Measurements from ENCODE around the gene TMEM130. TPM values are rescaled to one million over a fixed set of nuclear protein-coding genes. Genes with fewer than 3 reads are reported as not detected.

Gene TMEM130
- polyA plus RNA-seq, 2 of the 4 experiments (the other 2 are of a cell fraction), result 0.25 to 0.41 TPM

- no peak for TF ChIP-seq RNF2 (IDR thresholded peaks at IDR 0.05; ENCODE audit: borderline replicate concordance, low read depth)
- no peak for ATAC-seq
- Histone ChIP-seq H3K9me3 (no peaks in the 10 kb centered on the region), H3K4me2 (no peak overlapping the region), H3K4me1 (peaks cover 12% of the 10 kb centered on the region), H3K27ac (no peak overlapping the region), H3K4me3 (no peak overlapping the region)
- WGBS (ENCODE audit: missing lambda C conversion rate), result 79% methylated on average over 2 of the region's 2 CpGs
- ChIA-PET CTCF (no interaction called here), POLR2A (no interaction called here)
- FAIRE-seq, result no peak
- DNase-seq (ENCODE audit: low read depth in 1 of 2, low spot score in 1 of 2), result no peak
Measured at GRCh38 chr7:98868450-98868849, 1.4 kb downstream of the TMEM130 start.

GRCh38 chr7:98866765-98867164, 3.0 kb downstream of the TMEM130 start:
- WGBS (ENCODE audit: missing lambda C conversion rate), result 84% methylated on average over 7 of the region's 7 CpGs
- Histone ChIP-seq H3K9me3 (no peaks in the 10 kb centered on the region), H3K27ac (no peak overlapping the region), H3K4me1 (peaks cover 12% of the 10 kb centered on the region), H3K4me3 (no peak overlapping the region), H3K4me2 (no peak overlapping the region)
- DNase-seq (ENCODE audit: low read depth in 1 of 2, low spot score in 1 of 2), result no peak
- ChIA-PET CTCF (interaction anchor here (0.6 to 1.1 kb wide), 3 partner anchors 9 to 35 kb away, joined by 3 to 4 read pairs (median 3); partner anchors contain the start of gene TRRAP), POLR2A (no interaction called here)
- no peak for ATAC-seq
- no peak for TF ChIP-seq ZFP36 (IDR thresholded peaks at IDR 0.05; ENCODE audit: borderline replicate concordance, partially characterized antibody)
- TF ChIP-seq, protein P1, sequence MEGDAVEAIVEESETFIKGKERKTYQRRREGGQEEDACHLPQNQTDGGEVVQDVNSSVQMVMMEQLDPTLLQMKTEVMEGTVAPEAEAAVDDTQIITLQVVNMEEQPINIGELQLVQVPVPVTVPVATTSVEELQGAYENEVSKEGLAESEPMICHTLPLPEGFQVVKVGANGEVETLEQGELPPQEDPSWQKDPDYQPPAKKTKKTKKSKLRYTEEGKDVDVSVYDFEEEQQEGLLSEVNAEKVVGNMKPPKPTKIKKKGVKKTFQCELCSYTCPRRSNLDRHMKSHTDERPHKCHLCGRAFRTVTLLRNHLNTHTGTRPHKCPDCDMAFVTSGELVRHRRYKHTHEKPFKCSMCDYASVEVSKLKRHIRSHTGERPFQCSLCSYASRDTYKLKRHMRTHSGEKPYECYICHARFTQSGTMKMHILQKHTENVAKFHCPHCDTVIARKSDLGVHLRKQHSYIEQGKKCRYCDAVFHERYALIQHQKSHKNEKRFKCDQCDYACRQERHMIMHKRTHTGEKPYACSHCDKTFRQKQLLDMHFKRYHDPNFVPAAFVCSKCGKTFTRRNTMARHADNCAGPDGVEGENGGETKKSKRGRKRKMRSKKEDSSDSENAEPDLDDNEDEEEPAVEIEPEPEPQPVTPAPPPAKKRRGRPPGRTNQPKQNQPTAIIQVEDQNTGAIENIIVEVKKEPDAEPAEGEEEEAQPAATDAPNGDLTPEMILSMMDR (IDR thresholded peaks at IDR 0.05), result no peak
- FAIRE-seq, result no peak

- peaks cover 12% of the 10 kb centered on the region for H3K4me1 ChIP-seq
- DNase-seq (ENCODE audit: low read depth in 1 of 2, low spot score in 1 of 2) (no peak), ATAC-seq (no peak), FAIRE-seq (no peak)
- H3K27ac ChIP-seq, result no peak overlapping the region
- ChIA-PET POLR2A (no interaction called here), CTCF (interaction anchor here (1.1 kb wide), 1 partner anchor 12 kb away, joined by 3 read pairs; the partner anchor contains the start of gene TRRAP)
- no peak overlapping the region for H3K4me2 ChIP-seq
- H3K4me3 ChIP-seq, result no peak overlapping the region
- H3K9me3 ChIP-seq, result no peaks in the 10 kb centered on the region
- TF ChIP-seq BCL3 (IDR thresholded peaks at IDR 0.05), result no peak
- TF ChIP-seq POLR2A (IDR thresholded peaks at IDR 0.05; ENCODE audit: low read length), result no peak
- no peak for TF ChIP-seq FOSL2 (IDR thresholded peaks at IDR 0.05)
- TF ChIP-seq FOSL2 (CRISPR knock-in tag; IDR thresholded peaks at IDR 0.05), result no peak
- no peak for TF ChIP-seq FOXS1 (CRISPR knock-in tag; IDR thresholded peaks at IDR 0.05)
- TF ChIP-seq ATOH8 (CRISPR knock-in tag; IDR thresholded peaks at IDR 0.05; ENCODE audit: low read depth), result no peak
- no peak for TF ChIP-seq HES2 (IDR thresholded peaks at IDR 0.05)
- TF ChIP-seq TP53 (CRISPR knock-in tag; IDR thresholded peaks at IDR 0.05), result no peak
- TF ChIP-seq MAX (IDR thresholded peaks at IDR 0.05), result no peak
- no peak for TF ChIP-seq CBX2 (IDR thresholded peaks at IDR 0.05; ENCODE audit: borderline replicate concordance, low read depth)
- TF ChIP-seq GATA3 (IDR thresholded peaks at IDR 0.05; ENCODE audit: borderline replicate concordance), result no peak
- no peak for TF ChIP-seq KDM5A (IDR thresholded peaks at IDR 0.05)
- 77% methylated on average over 12 of the region's 12 CpGs for WGBS (ENCODE audit: missing lambda C conversion rate)
Measured at GRCh38 chr7:98866351-98866750, 3.5 kb downstream of the TMEM130 start.

DNA sequence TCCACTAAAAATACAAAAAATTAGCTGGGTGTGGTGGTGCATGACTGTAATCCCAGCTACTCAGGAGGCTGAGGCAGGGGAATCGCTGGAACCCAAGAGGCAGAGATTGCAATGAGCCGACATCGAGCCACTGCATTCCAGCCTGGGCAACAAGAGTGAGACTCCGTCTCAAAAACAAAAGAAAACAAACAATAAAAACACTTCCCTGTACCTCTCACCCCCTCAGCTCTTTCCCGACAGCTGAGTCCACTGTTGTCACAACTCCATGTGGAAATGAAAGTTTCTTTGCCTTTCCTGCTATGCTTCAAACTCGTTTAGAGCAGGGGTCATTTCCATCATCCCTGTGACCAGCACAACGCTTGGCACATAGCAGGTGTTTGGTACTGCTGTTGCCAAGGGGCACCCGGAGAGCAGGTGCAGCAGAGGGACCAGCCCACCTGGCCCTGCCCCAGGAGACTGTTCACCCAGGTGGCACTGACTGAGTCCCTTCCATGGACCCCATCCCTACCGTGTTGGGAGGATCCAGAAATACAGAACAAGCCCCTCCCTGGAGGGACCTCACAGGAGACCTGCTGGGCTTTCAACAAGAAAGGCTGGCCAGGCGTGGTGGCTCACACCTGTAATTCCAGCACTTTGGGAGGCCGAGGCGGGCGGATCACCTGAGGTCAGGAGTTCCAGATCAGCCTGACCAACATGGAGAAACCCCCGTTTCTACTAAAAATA, 4.9 kb downstream of the TMEM130 start:
- ChIA-PET POLR2A (no interaction called here), CTCF (interaction anchor here (0.6 to 1.4 kb wide), 4 partner anchors 13 to 320 kb away, joined by 3 read pairs; partner anchors contain the start of gene TRRAP)
- Histone ChIP-seq H3K27ac (no peak overlapping the region), H3K4me3 (no peak overlapping the region), H3K9me3 (no peaks in the 10 kb centered on the region), H3K4me2 (no peak overlapping the region), H3K4me1 (0 out of 3 replicates have a peak, but pooled peaks cover 3% of the 10 kb centered on the region)
- TF ChIP-seq CBX2 (IDR thresholded peaks at IDR 0.05; ENCODE audit: borderline replicate concordance, low read depth) (no peak), EP300 (IDR thresholded peaks at IDR 0.05) (no peak)
- TF ChIP-seq, protein P1 (IDR thresholded peaks at IDR 0.05), result no peak
- ATAC-seq (no peak), FAIRE-seq (no peak), DNase-seq (ENCODE audit: low read depth in 1 of 2, low spot score in 1 of 2) (no peak)
- WGBS (ENCODE audit: missing lambda C conversion rate), result 47% methylated on average over 12 of the region's 14 CpGs

Measured in A549 (cell line).